C1 segment of cervical spinal cord (tissue), 14 donors: ENCODE measurements around the gene UVRAG.
"Not testable (repeated sequence)": the region's sequence is repeated elsewhere in the genome, so short reads cannot be mapped to it uniquely, and the experiment has no call there.

ENCODE experiments used
- DNase-seq, 14 donors: peaks; one replicate each; lab custom pipeline; 2025; lab: John Stamatoyannopoulos, UW

UVRAG gene

GRCh38 chr11:75874684-75875341, 59.8 kb downstream of the UVRAG start:
- DNase-seq: no peak

GRCh38 chr11:75877327-75877726, 62.3 kb downstream of the UVRAG start:
- not testable (repeated sequence) for DNase-seq

GRCh38 chr11:75877931-75878330, 62.9 kb downstream of the UVRAG start:
- not testable (repeated sequence) for DNase-seq

GRCh38 chr11:75878933-75879332, 63.9 kb downstream of the UVRAG start:
- DNase-seq: no peak

- DNase-seq: no peak
Measured at GRCh38 chr11:75879737-75880136, 64.7 kb downstream of the UVRAG start.

- DNase-seq: not testable (repeated sequence)
Measured at GRCh38 chr11:75880343-75880742, 65.3 kb downstream of the UVRAG start.

GRCh38 chr11:75884321-75884720, 69.3 kb downstream of the UVRAG start:
- no peak for DNase-seq

- DNase-seq: no peak
Measured at GRCh38 chr11:75888416-75888815, 73.4 kb downstream of the UVRAG start.

GRCh38 chr11:75891947-75892739, 77.1 kb downstream of the UVRAG start:
- no peak for DNase-seq

GRCh38 chr11:75893251-75893650, 78.2 kb downstream of the UVRAG start:
- no peak for DNase-seq

GRCh38 chr11:75894036-75894585, 79.1 kb downstream of the UVRAG start:
- no peak for DNase-seq

GRCh38 chr11:75896843-75897419, 81.9 kb downstream of the UVRAG start:
- DNase-seq: peak in 1 of 14 donors; percentile 22

GRCh38 chr11:75898871-75899270, 83.9 kb downstream of the UVRAG start:
- no peak for DNase-seq

- DNase-seq: no peak
Measured at GRCh38 chr11:75899806-75900205, 84.8 kb downstream of the UVRAG start.

- no peak for DNase-seq
Measured at GRCh38 chr11:75900848-75901247, 85.8 kb downstream of the UVRAG start.

- DNase-seq: no peak
Measured at GRCh38 chr11:75902631-75903030, 87.6 kb downstream of the UVRAG start.

GRCh38 chr11:75903276-75903675, 88.3 kb downstream of the UVRAG start:
- no peak for DNase-seq

- DNase-seq: no peak
Measured at GRCh38 chr11:75905434-75905833, 90.4 kb downstream of the UVRAG start.

- DNase-seq: no peak
Measured at GRCh38 chr11:75907906-75908527, 93.0 kb downstream of the UVRAG start.

GRCh38 chr11:75910426-75911145, 95.6 kb downstream of the UVRAG start:
- DNase-seq: no peak

GRCh38 chr11:75911459-75911858, 96.4 kb downstream of the UVRAG start:
- DNase-seq: no peak
